Measurements from ENCODE around the gene EPHA5. TPM values are rescaled to one million over a fixed set of nuclear protein-coding genes. Genes with fewer than 3 reads are reported as not detected.

Gene EPHA5
- total and polyA plus RNA-seq, 9 of the 15 experiments (the other 6 are each of a cell fraction or from before 2014, with no cell fraction given): 0.04 TPM; not detected in 8

DNA sequence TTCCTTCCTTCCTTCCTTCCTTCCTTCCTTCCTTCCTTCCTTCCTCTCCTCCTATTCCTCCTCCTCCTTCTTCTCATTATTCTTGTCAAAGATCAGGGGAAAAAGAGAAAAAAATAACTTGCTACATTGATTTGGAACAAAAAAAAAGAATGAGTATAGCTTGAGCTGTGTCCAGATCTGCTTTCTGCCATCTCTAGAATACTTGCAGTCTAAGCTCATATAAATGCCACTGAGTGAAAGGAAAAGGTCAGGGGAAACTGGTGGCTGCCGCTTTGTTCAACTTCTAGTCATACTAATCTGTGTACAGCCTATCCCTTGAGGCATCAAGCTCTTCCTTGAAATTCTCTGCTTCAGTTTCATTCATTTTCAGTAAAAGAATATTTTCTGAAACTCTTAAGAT, 28.3 kb upstream of the EPHA5 start (continued):
- TF ChIP-seq, protein P1, sequence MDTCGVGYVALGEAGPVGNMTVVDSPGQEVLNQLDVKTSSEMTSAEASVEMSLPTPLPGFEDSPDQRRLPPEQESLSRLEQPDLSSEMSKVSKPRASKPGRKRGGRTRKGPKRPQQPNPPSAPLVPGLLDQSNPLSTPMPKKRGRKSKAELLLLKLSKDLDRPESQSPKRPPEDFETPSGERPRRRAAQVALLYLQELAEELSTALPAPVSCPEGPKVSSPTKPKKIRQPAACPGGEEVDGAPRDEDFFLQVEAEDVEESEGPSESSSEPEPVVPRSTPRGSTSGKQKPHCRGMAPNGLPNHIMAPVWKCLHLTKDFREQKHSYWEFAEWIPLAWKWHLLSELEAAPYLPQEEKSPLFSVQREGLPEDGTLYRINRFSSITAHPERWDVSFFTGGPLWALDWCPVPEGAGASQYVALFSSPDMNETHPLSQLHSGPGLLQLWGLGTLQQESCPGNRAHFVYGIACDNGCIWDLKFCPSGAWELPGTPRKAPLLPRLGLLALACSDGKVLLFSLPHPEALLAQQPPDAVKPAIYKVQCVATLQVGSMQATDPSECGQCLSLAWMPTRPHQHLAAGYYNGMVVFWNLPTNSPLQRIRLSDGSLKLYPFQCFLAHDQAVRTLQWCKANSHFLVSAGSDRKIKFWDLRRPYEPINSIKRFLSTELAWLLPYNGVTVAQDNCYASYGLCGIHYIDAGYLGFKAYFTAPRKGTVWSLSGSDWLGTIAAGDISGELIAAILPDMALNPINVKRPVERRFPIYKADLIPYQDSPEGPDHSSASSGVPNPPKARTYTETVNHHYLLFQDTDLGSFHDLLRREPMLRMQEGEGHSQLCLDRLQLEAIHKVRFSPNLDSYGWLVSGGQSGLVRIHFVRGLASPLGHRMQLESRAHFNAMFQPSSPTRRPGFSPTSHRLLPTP (IDR thresholded peaks at IDR 0.05; ENCODE audit: borderline replicate concordance, extremely low read depth, insufficient read length): no peak
- TF ChIP-seq RBFOX2 (IDR thresholded peaks at IDR 0.05; ENCODE audit: low read depth, low read length): no peak
- TF ChIP-seq FOXO4 (CRISPR knock-in tag; IDR thresholded peaks at IDR 0.05): no peak

DNA sequence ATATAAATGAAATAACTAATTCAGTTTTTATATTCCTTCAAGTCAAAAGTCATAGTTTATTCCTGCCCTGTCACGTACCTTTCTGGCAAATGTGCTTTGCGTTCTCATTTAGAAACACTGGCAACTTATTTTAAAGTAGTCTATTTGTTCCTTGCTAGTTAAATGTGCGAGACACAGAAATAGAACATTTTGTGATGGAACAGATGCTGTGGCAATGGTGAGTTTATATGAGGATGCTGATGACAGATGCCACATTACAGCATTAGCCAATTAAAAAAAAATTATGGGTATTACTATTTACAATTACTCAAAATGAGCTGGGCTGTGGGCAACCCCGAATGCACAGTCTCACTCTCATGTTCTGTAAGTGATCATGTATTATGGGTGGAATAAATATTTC, 26.1 kb upstream of the EPHA5 start:
- Histone ChIP-seq H2AFZ (ENCODE audit: low read depth, low read length) (no peak overlapping the region), H4K20me1 (replicated peaks; ENCODE audit: control insufficient read depth, insufficient read depth, low read length) (no peaks in the 10 kb centered on the region), H3K9me1 (ENCODE audit: control insufficient read depth, insufficient read depth, low read length) (no peaks in the 10 kb centered on the region), H3K79me2 (ENCODE audit: control insufficient read depth, insufficient read depth, low read length) (no peaks in the 10 kb centered on the region), H3K27ac (ENCODE audit: extremely low read depth, low read depth, low read length) (no peak overlapping the region), H3K36me3 (ENCODE audit: control insufficient read depth, insufficient read depth, low read length) (no peaks in the 10 kb centered on the region), H3K4me2 (ENCODE audit: insufficient read depth, low read length) (no peak overlapping the region), H3K4me3 (no peak overlapping the region), H3K4me1 (replicated peaks in 1 of 2; ENCODE audit: control insufficient read depth in 2 of 2, insufficient read depth in 2 of 2, low read length in 2 of 2) (no peaks in the 10 kb centered on the region), H3K9ac (ENCODE audit: insufficient read depth in 1 of 2, low read depth in 2 of 2, low read length in 2 of 2) (no peak overlapping the region), H3K27me3 (ENCODE audit: control insufficient read depth in 2 of 2, insufficient read depth in 2 of 2, low read length in 2 of 2) (no peaks in the 10 kb centered on the region), H3K9me3 (replicated peaks; ENCODE audit: control insufficient read depth, insufficient read depth, low read depth, low read length) (no peaks in the 10 kb centered on the region)
- BruUV-seq (replicated peaks): no TSS peak
- intact Hi-C loops (cut with micrococcal nuclease) (no loop called here), in situ Hi-C loops (cut with MboI) (no loop called here)
- ChIA-PET CTCF (ENCODE audit: low intra/inter-chr PET ratio) (no interaction called here), POLR2A (no interaction called here)
- TF ChIP-seq JUND (IDR thresholded peaks at IDR 0.05; ENCODE audit: borderline replicate concordance, low read depth, low read length) (no peak), JUND (tag; IDR thresholded peaks at IDR 0.05; ENCODE audit: borderline replicate concordance, low read depth, low read length) (no peak), CHD4 (IDR thresholded peaks at IDR 0.05; ENCODE audit: insufficient read depth, insufficient replicate concordance, low read depth, low read length, poor library complexity, severe bottlenecking) (no peak), ZNF274 (IDR thresholded peaks at IDR 0.05; ENCODE audit: borderline replicate concordance, low read depth, low read length) (no peak), HEY1 (CRISPR knock-in tag; IDR thresholded peaks at IDR 0.05; ENCODE audit: borderline replicate concordance) (no peak), HMG20A (CRISPR knock-in tag; conservative IDR thresholded peaks at IDR 0.05) (no peak), ZNF277 (CRISPR knock-in tag; IDR thresholded peaks at IDR 0.05; ENCODE audit: borderline replicate concordance) (no peak)
- DNase-seq (ENCODE audit: extremely low read depth in 1 of 4, low spot score in 3 of 4): no peak
- WGBS (ENCODE audit: insufficient coverage, low coverage, missing lambda C conversion rate): 0% methylated on average over 4 of the region's 4 CpGs
- no peak for ATAC-seq
- no peak for FAIRE-seq

Measured in K562 (cell line).